Mesodermal cell (in vitro differentiated cells): Measurements from ENCODE around the gene ARSG.

Experiments used
- H3K27ac ChIP-seq: 2 replicates; pipeline ENCODE4 v1.7.0; 2013; ENCODE audit warnings: mild to moderate bottlenecking, low read depth, low read length, moderate library complexity; ENCODE audit not compliant: severe bottlenecking
- H3K36me3 ChIP-seq: 2 replicates; pipeline ENCODE4 v1.7.1; 2013; ENCODE audit warnings: mild to moderate bottlenecking, low read length, moderate library complexity; ENCODE audit not compliant: control insufficient read depth, insufficient read depth
- H3K4me1 ChIP-seq: one replicate; pipeline ENCODE4 v1.7.1; 2013; ENCODE audit warnings: mild to moderate bottlenecking, low read length; ENCODE audit not compliant: insufficient read depth, control insufficient read depth, poor library complexity, severe bottlenecking
- H3K4me3 ChIP-seq: 2 replicates; pipeline ENCODE4 v1.7.0; 2013; ENCODE audit warnings: low read length, control low read depth, mild to moderate bottlenecking; ENCODE audit not compliant: insufficient read depth, poor library complexity, severe bottlenecking; ENCODE audit errors: extremely low read depth
- H3K9me3 ChIP-seq: 2 replicates; pipeline ENCODE4 v1.7.1; 2013; ENCODE audit warnings: mild to moderate bottlenecking, low read length, moderate library complexity; ENCODE audit not compliant: control insufficient read depth
- WGBS, 2 experiments: methylation state at CpG; one replicate each; pipeline ENCODE4 v1.1.5; 2013; ENCODE audit warnings: missing lambda C conversion rate in 2 of 2; ENCODE audit not compliant: insufficient coverage in 2 of 2; 5-methylcytosine and 5-hydroxymethylcytosine counted together

ARSG gene

GRCh38 chr17:68417317-68417716 lies 126.0 kb downstream of the ARSG start:
- Histone ChIP-seq H3K36me3 (peaks cover 27% of the 10 kb centered on the region), H3K27ac (no peak overlapping the region), H3K4me1 (no peaks in the 10 kb centered on the region), H3K9me3 (peaks cover 13% of the 10 kb centered on the region), H3K4me3 (no peak overlapping the region)
- WGBS, 2 experiments = 100% methylated on average over 3 of the region's 3 CpGs; no CpG with 5 or more reads in 1 of the 2 experiments

GRCh38 chr17:68418876-68419275 lies 127.6 kb downstream of the ARSG start:
- no peak overlapping the region for H3K4me3 ChIP-seq
- WGBS, 2 experiments = 89 to 90% methylated on average over 2 to 3 of the region's 4 CpGs
- H3K4me1 ChIP-seq = no peaks in the 10 kb centered on the region
- peaks cover 39% of the 10 kb centered on the region for H3K36me3 ChIP-seq
- H3K27ac ChIP-seq = no peak overlapping the region
- H3K9me3 ChIP-seq = peaks cover 13% of the 10 kb centered on the region

- peaks cover 39% of the 10 kb centered on the region for H3K36me3 ChIP-seq
- 94 to 95% methylated on average over 14 of the region's 14 CpGs for WGBS, 2 experiments
- no peak overlapping the region for H3K4me3 ChIP-seq
Observed at GRCh38 chr17:68420065-68420464, 128.8 kb downstream of the ARSG start.

GRCh38 chr17:68421486-68421885 lies 130.2 kb downstream of the ARSG start:
- WGBS, 2 experiments = 100% methylated on average over 1 to 5 of the region's 9 CpGs
- no peak overlapping the region for H3K27ac ChIP-seq
- no peak overlapping the region for H3K4me3 ChIP-seq
- no peaks in the 10 kb centered on the region for H3K4me1 ChIP-seq
- H3K36me3 ChIP-seq = peaks cover 51% of the 10 kb centered on the region
- peaks cover 6% of the 10 kb centered on the region for H3K9me3 ChIP-seq

More at GRCh38 chr17:68420065-68420464, 128.8 kb downstream of the ARSG start:
- H3K4me1 ChIP-seq = no peaks in the 10 kb centered on the region
- peaks cover 13% of the 10 kb centered on the region for H3K9me3 ChIP-seq
- no peak overlapping the region for H3K27ac ChIP-seq

- 91 to 97% methylated on average over 8 of the region's 8 CpGs for WGBS, 2 experiments
Observed at GRCh38 chr17:68422821-68423220, 131.5 kb downstream of the ARSG start.

GRCh38 chr17:68423251-68423650 lies 132.0 kb downstream of the ARSG start:
- H3K4me1 ChIP-seq = no peaks in the 10 kb centered on the region
- WGBS, 2 experiments = 89 to 100% methylated on average over 2 to 3 of the region's 3 CpGs
- no peak overlapping the region for H3K4me3 ChIP-seq
- no peak overlapping the region for H3K27ac ChIP-seq
- H3K36me3 ChIP-seq = peaks cover 66% of the 10 kb centered on the region
- peaks cover 6% of the 10 kb centered on the region for H3K9me3 ChIP-seq

More at GRCh38 chr17:68422821-68423220, 131.5 kb downstream of the ARSG start:
- no peaks in the 10 kb centered on the region for H3K4me1 ChIP-seq
- H3K27ac ChIP-seq = no peak overlapping the region
- H3K9me3 ChIP-seq = peaks cover 6% of the 10 kb centered on the region
- H3K4me3 ChIP-seq = no peak overlapping the region
- peaks cover 63% of the 10 kb centered on the region for H3K36me3 ChIP-seq

GRCh38 chr17:68424203-68424602 lies 132.9 kb downstream of the ARSG start:
- H3K4me3 ChIP-seq = no peak overlapping the region
- 90 to 94% methylated on average over 11 to 12 of the region's 12 CpGs for WGBS, 2 experiments
- H3K36me3 ChIP-seq = peaks cover 74% of the 10 kb centered on the region
- H3K27ac ChIP-seq = no peak overlapping the region
- H3K4me1 ChIP-seq = no peaks in the 10 kb centered on the region
- H3K9me3 ChIP-seq = peaks cover 6% of the 10 kb centered on the region

- 86 to 88% methylated on average over 5 of the region's 6 CpGs for WGBS, 2 experiments
- Histone ChIP-seq H3K4me1 (no peaks in the 10 kb centered on the region), H3K27ac (no peak overlapping the region), H3K9me3 (peaks cover 2% of the 10 kb centered on the region), H3K36me3 (peaks cover 71% of the 10 kb centered on the region), H3K4me3 (no peak overlapping the region)
Observed at GRCh38 chr17:68424861-68425260, 133.6 kb downstream of the ARSG start.

- Histone ChIP-seq H3K4me1 (no peaks in the 10 kb centered on the region), H3K27ac (no peak overlapping the region), H3K9me3 (no peaks in the 10 kb centered on the region), H3K36me3 (peaks cover 71% of the 10 kb centered on the region), H3K4me3 (no peak overlapping the region)
- WGBS, 2 experiments = 96 to 98% methylated on average over 10 to 12 of the region's 12 CpGs
Observed at GRCh38 chr17:68425979-68426378, 134.7 kb downstream of the ARSG start.

- Histone ChIP-seq H3K9me3 (no peaks in the 10 kb centered on the region), H3K36me3 (peaks cover 73% of the 10 kb centered on the region), H3K27ac (no peak overlapping the region), H3K4me1 (no peaks in the 10 kb centered on the region), H3K4me3 (no peak overlapping the region)
- WGBS, 2 experiments = 91 to 97% methylated on average over 7 of the region's 7 CpGs
Observed at GRCh38 chr17:68427575-68427974, 136.3 kb downstream of the ARSG start.

- H3K4me3 ChIP-seq = no peak overlapping the region
- H3K36me3 ChIP-seq = peaks cover 74% of the 10 kb centered on the region
- H3K9me3 ChIP-seq = no peaks in the 10 kb centered on the region
- 95 to 98% methylated on average over 13 to 14 of the region's 14 CpGs for WGBS, 2 experiments
- H3K27ac ChIP-seq = no peak overlapping the region
- no peaks in the 10 kb centered on the region for H3K4me1 ChIP-seq
Observed at GRCh38 chr17:68428498-68429172, 137.3 kb downstream of the ARSG start.
